Smooth muscle cell of the coronary artery (primary cell): ENCODE data around the gene TFAP2D. TPM values are rescaled to one million over a fixed set of nuclear protein-coding genes. Genes with fewer than 3 reads are reported as not detected.

Experiments
- total RNA-seq: library from RNA; depleted of rRNA; stranded (reverse); fragments of >200 nt; gene quantifications from 2 replicates; pipeline ENCODE4 v1.2.3, GENCODE V29; 2014; ENCODE audit warnings: low replicate concordance

TFAP2D gene
- 0.98 TPM in 1 of 2 replicates, not detected in the other for total RNA-seq

DNA sequence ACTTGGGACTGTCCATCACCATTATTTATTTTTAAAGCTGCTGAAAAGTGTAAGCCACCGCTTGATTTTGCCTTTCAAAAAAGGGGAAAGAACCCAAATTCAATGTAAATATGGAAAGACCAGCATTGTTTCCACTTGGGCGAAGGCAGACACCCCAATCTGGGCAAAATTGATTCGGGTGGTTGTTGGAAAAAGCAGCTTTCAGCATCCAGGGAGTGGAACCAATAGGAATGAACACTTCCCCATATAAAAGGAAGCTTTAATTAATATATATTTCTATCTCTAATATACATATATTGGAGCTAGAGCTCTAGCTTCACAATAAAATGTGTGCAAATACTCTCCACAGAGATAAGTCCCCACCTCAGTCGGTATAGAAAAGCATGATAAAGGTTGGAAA is at the start of gene TFAP2D:
TSS of gene TFAP2D (plus strand) at position 301 of the 400 bp plus-strand sequence. CDS start 530 bp downstream, outside the sequence.

GRCh38 chr6:50818673-50819072 is 105.3 kb downstream of the TFAP2D start, which contains the start of gene TFAP2B:
TFAP2B (plus strand) TSS chr6:50818871; CDS start chr6:50818892, 21 bp downstream.

Other genes starting within 250 kb of the TFAP2D start
- not detected in 2 replicates for gene TFAP2B, start 105.3 kb downstream of the TFAP2D start, total RNA-seq